ENCODE measurements around the gene P4HB. TPM values are rescaled to one million over a fixed set of nuclear protein-coding genes. Genes with fewer than 3 reads are reported as not detected.

P4HB gene
- total and polyA plus RNA-seq, 2 of the 4 experiments (the other 2 are of a cell fraction), result 599 to 932 TPM

GRCh38 chr17:81898029-81898866 is 37.9 kb upstream of the P4HB start:
- Histone ChIP-seq H2BK5ac (ENCODE audit: low read depth, low read length, poor library complexity, severe bottlenecking) (peak overlapping the region; percentile 23), H3K4me1 (ENCODE audit: control insufficient read depth, insufficient read depth, low read length) (peaks cover 14% of the 10 kb centered on the region), H3K36me3 (ENCODE audit: control insufficient read depth, insufficient read depth, low read length) (peaks cover 40% of the 10 kb centered on the region), H3K4ac (ENCODE audit: low read depth, low read length) (no peak overlapping the region), H3K27ac (ENCODE audit: insufficient read depth, low read length) (no peak overlapping the region; the same call in 1 of the 2 replicates), H4K5ac (ENCODE audit: low read depth, low read length) (no peak overlapping the region), H3K79me1 (ENCODE audit: low read depth in 1 of 2, low read length in 2 of 2) (peaks cover 14 to 54% of the 10 kb centered on the region in 2 experiments; a peak in 3 of 4 replicates), H2AFZ (replicated peaks; ENCODE audit: low read length, poor library complexity) (no peak overlapping the region), H2BK15ac (ENCODE audit: low read depth, low read length) (no peak overlapping the region), H2AK5ac (ENCODE audit: low read depth, low read length) (no peak overlapping the region), H3K27me3 (ENCODE audit: control insufficient read depth, insufficient read depth, low read length) (no peaks in the 10 kb centered on the region), H3K23ac (ENCODE audit: low read depth, low read length) (0 out of 2 replicates have a peak overlapping the region, but pooled peaks have one; percentile 4), H3K9me3 (ENCODE audit: control insufficient read depth, insufficient read depth, low read length) (no peaks in the 10 kb centered on the region), H3K14ac (replicated peaks; ENCODE audit: low read depth, low read length) (no peak overlapping the region), H3K4me3 (ENCODE audit: insufficient read depth, low read depth, low read length) (no peak overlapping the region), H2AK9ac (replicated peaks; ENCODE audit: low read depth, low read length, poor library complexity) (no peak overlapping the region), H3K9ac (ENCODE audit: low read depth, low read length) (no peak overlapping the region), H3K18ac (ENCODE audit: low read depth, low read length) (no peak overlapping the region), H2BK120ac (ENCODE audit: low read depth, low read length) (no peak overlapping the region), H4K20me1 (ENCODE audit: insufficient read depth, low read length) (peaks cover 26% of the 10 kb centered on the region), H4K91ac (ENCODE audit: insufficient read depth, low read depth, low read length) (no peak overlapping the region), H3K9me1 (ENCODE audit: insufficient read depth, low read length) (peaks cover 13% of the 10 kb centered on the region; the same call in 1 of the 2 replicates), H3K56ac (ENCODE audit: extremely low read depth, insufficient read depth, low read length) (no peak overlapping the region), H3K4me2 (ENCODE audit: low read depth, low read length) (no peak overlapping the region), H2BK20ac (ENCODE audit: low read depth, low read length) (no peak overlapping the region), H4K8ac (ENCODE audit: low read depth in 2 of 2, low read length in 2 of 2) (no peak overlapping the region)
- intact Hi-C loops (cut with micrococcal nuclease) (no loop called here), in situ Hi-C loops (cut with MboI; ENCODE audit: low sequenced_read_pairs) (no loop called here), dilution Hi-C loops (cut with HindIII; ENCODE audit: low sequenced_read_pairs, unreplicated experiment) (no loop called here)
- POLR2A ChIA-PET (ENCODE audit: unreplicated experiment), result interaction anchor here (0.6 to 0.7 kb wide), 2 partner anchors 17 to 222 kb away, joined by 3 to 9 read pairs; no protein-coding TSS in a partner anchor
- no TSS peak for BruUV-seq (replicated peaks)
- 72% methylated on average over 10 of the region's 19 CpGs; no CpG with 5 or more reads in 1 of the 2 experiments for WGBS, 2 experiments (ENCODE audit: extremely low coverage in 2 of 2, insufficient read length in 1 of 2)
- TF ChIP-seq FOS (IDR thresholded peaks at IDR 0.05; ENCODE audit: low read depth, low read length), result peak; percentile 19; the same call in 1 of the 2 replicates
- TF ChIP-seq MXI1 (IDR thresholded peaks at IDR 0.05; ENCODE audit: borderline replicate concordance, low read depth, low read length), result 0 out of 2 replicates have a peak, but pooled peaks have one; percentile 31
- TF ChIP-seq ELK1 (IDR thresholded peaks at IDR 0.05; ENCODE audit: borderline replicate concordance, low read depth, low read length), result no peak
- TF ChIP-seq RCOR1 (IDR thresholded peaks at IDR 0.05; ENCODE audit: insufficient replicate concordance, low read length), result no peak
- TF ChIP-seq CTCF (conservative IDR thresholded peaks at IDR 0.05; ENCODE audit: low read depth, low read length), result no peak
- no peak for TF ChIP-seq CHD1 (IDR thresholded peaks at IDR 0.05; ENCODE audit: low read depth, low read length)
- TF ChIP-seq BHLHE40 (IDR thresholded peaks at IDR 0.05; ENCODE audit: low read depth, low read length), result peak; percentile 44
- ATAC-seq (ENCODE audit: low read depth) (peak; percentile 30), DNase-seq (peak; percentile 81)
- CTCF ChIA-PET, result no interaction called here
